ENCODE measurements around the gene TVP23C. TPM values are rescaled to one million over a fixed set of nuclear protein-coding genes. Genes with fewer than 3 reads are reported as not detected.

The TVP23C gene
- total RNA-seq, 1 experiment from 2014 or later, result 45.5 TPM

DNA sequence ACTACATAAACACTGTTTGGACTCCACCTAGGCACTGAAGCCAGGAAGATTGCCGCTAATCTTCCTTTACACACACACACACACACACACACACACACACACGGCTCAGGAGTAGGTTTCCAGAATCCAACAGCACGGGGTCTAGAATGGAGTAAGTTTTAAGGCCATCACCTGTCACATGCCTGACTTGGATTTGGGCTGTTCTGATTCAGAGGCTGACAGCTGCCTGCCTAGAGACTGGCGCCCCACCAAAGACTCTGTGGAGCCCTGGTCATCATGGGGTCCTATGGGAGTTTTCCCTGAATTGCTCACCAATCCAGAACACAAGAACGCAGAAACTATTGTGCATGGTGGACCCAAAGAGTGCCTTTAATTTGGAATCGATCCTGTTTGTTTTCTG, 106.8 kb downstream of the TVP23C start:
- no peaks in the 10 kb centered on the region for H3K9me2 ChIP-seq (ENCODE audit: insufficient read depth)
- no peak for TF ChIP-seq EZH2 (IDR thresholded peaks at IDR 0.05; ENCODE audit: low read depth)
- TF ChIP-seq, protein P1, sequence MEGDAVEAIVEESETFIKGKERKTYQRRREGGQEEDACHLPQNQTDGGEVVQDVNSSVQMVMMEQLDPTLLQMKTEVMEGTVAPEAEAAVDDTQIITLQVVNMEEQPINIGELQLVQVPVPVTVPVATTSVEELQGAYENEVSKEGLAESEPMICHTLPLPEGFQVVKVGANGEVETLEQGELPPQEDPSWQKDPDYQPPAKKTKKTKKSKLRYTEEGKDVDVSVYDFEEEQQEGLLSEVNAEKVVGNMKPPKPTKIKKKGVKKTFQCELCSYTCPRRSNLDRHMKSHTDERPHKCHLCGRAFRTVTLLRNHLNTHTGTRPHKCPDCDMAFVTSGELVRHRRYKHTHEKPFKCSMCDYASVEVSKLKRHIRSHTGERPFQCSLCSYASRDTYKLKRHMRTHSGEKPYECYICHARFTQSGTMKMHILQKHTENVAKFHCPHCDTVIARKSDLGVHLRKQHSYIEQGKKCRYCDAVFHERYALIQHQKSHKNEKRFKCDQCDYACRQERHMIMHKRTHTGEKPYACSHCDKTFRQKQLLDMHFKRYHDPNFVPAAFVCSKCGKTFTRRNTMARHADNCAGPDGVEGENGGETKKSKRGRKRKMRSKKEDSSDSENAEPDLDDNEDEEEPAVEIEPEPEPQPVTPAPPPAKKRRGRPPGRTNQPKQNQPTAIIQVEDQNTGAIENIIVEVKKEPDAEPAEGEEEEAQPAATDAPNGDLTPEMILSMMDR (conservative IDR thresholded peaks at IDR 0.05), result no peak
- H2AFZ ChIP-seq, result no peak overlapping the region
- ChIA-PET POLR2A (ENCODE audit: unreplicated experiment) (no interaction called here), CTCF (no interaction called here)
- H3K9me3 ChIP-seq (ENCODE audit: insufficient read depth, low read depth), result no peaks in the 10 kb centered on the region
- intact Hi-C loops (cut with micrococcal nuclease; ENCODE audit: unreplicated experiment), result no loop called here
- no peak for DNase-seq
- H3F3A ChIP-seq (ENCODE audit: insufficient read depth, low read depth), result no peaks in the 10 kb centered on the region
- no peaks in the 10 kb centered on the region for H3K36me3 ChIP-seq (ENCODE audit: low read depth)
- BruUV-seq (replicated peaks), result no TSS peak
- H3K27ac ChIP-seq, result no peak overlapping the region
- no peaks in the 10 kb centered on the region for H3K27me3 ChIP-seq (ENCODE audit: insufficient read depth, low read depth)
- no peaks in the 10 kb centered on the region for H4K20me1 ChIP-seq (ENCODE audit: insufficient read depth)
- no peak overlapping the region for H3K4me3 ChIP-seq
- H3K4me2 ChIP-seq, result no peak overlapping the region
- no peaks in the 10 kb centered on the region for H3K79me2 ChIP-seq (ENCODE audit: low read depth)
- no peaks in the 10 kb centered on the region for H3K4me1 ChIP-seq (replicated peaks; ENCODE audit: insufficient read depth)

DNA sequence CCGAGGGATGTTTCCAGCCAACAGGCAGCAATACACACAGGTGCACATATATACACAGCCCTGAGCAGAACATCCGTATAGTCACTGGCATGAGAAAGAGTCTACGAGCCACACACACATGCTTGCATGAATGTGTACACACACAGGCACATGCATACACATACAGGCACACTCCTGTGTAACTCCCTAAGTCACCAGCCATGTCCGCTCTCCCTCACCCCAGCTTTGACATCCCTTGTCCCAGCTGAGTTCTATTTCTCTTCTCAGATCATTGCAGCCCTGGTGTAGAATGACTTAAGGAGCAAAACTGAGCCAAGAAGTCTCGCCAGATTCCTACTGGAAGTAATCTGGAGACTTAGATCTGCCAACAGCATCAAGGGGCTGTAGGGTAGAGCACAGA, 108.9 kb downstream of the TVP23C start:
- CTCF ChIA-PET, result no interaction called here
- H3K79me2 ChIP-seq (ENCODE audit: low read depth), result no peaks in the 10 kb centered on the region
- no peaks in the 10 kb centered on the region for H4K20me1 ChIP-seq (ENCODE audit: insufficient read depth)
- intact Hi-C loops (cut with micrococcal nuclease; ENCODE audit: unreplicated experiment), result no loop called here
- no peaks in the 10 kb centered on the region for H3K27me3 ChIP-seq (ENCODE audit: insufficient read depth, low read depth)
- POLR2A ChIA-PET (ENCODE audit: unreplicated experiment), result no interaction called here
- no peaks in the 10 kb centered on the region for H3F3A ChIP-seq (ENCODE audit: insufficient read depth, low read depth)
- no peaks in the 10 kb centered on the region for H3K9me2 ChIP-seq (ENCODE audit: insufficient read depth)
- no peaks in the 10 kb centered on the region for H3K9me3 ChIP-seq (ENCODE audit: insufficient read depth, low read depth)
- no peak overlapping the region for H2AFZ ChIP-seq
- no peaks in the 10 kb centered on the region for H3K36me3 ChIP-seq (ENCODE audit: low read depth)
- no peak overlapping the region for H3K4me2 ChIP-seq
- H3K4me3 ChIP-seq, result no peak overlapping the region
- no TSS peak for BruUV-seq (replicated peaks)
- no peak overlapping the region for H3K27ac ChIP-seq
- H3K4me1 ChIP-seq (replicated peaks; ENCODE audit: insufficient read depth), result no peaks in the 10 kb centered on the region
- no peak for DNase-seq
- no peak for TF ChIP-seq EZH2 (IDR thresholded peaks at IDR 0.05; ENCODE audit: low read depth)
- TF ChIP-seq, protein P1 (conservative IDR thresholded peaks at IDR 0.05), result no peak

DNA sequence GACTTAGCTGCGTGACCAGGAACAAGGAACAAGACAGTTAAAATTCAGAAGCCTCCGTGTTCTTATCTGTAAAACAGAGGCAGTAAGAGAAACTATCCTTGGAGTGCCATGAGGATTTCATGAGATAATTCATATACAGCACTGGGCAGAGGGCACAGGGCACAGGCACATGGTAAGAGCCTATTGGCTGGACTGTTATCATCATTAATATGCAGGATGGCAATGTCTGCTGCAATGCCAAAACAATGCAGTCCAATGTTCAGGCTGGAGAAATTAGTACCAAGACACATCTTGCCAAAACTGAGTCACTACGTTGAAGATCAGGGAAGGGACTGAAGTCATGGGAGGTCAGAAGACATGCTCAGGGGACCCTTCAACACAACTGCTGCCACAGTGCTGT, 109.5 kb downstream of the TVP23C start:
- H3K9me3 ChIP-seq (ENCODE audit: insufficient read depth, low read depth), result no peaks in the 10 kb centered on the region
- H3F3A ChIP-seq (ENCODE audit: insufficient read depth, low read depth), result no peaks in the 10 kb centered on the region
- no peaks in the 10 kb centered on the region for H4K20me1 ChIP-seq (ENCODE audit: insufficient read depth)
- no TSS peak for BruUV-seq (replicated peaks)
- H3K27ac ChIP-seq, result no peak overlapping the region
- H3K36me3 ChIP-seq (ENCODE audit: low read depth), result no peaks in the 10 kb centered on the region
- H3K27me3 ChIP-seq (ENCODE audit: insufficient read depth, low read depth), result no peaks in the 10 kb centered on the region
- H2AFZ ChIP-seq, result no peak overlapping the region
- no peak overlapping the region for H3K4me2 ChIP-seq
- no peaks in the 10 kb centered on the region for H3K4me1 ChIP-seq (replicated peaks; ENCODE audit: insufficient read depth)
- intact Hi-C loops (cut with micrococcal nuclease; ENCODE audit: unreplicated experiment), result no loop called here
- ChIA-PET POLR2A (ENCODE audit: unreplicated experiment) (no interaction called here), CTCF (no interaction called here)
- TF ChIP-seq, protein P1 (conservative IDR thresholded peaks at IDR 0.05), result no peak
- TF ChIP-seq EZH2 (IDR thresholded peaks at IDR 0.05; ENCODE audit: low read depth), result no peak
- H3K79me2 ChIP-seq (ENCODE audit: low read depth), result no peaks in the 10 kb centered on the region
- DNase-seq, result no peak
- no peaks in the 10 kb centered on the region for H3K9me2 ChIP-seq (ENCODE audit: insufficient read depth)
- no peak overlapping the region for H3K4me3 ChIP-seq

Data from PC-9 (cell line).